K562 (cell line): ENCODE results near the gene FITM2. TPM values are rescaled to one million over a fixed set of nuclear protein-coding genes. Genes with fewer than 3 reads are reported as not detected.

Experiments
- ATAC-seq: fragments of 200-7000 bp; cut with Tn5 transposase; 3 replicates; pipeline ENCODE4 v1.9.1; 2020; ENCODE audit warnings: moderate library complexity
- BruUV-seq: library from RNA; stranded (reverse); fragments of 400-500 nt; replicated peaks from 2 replicates; lab custom pipeline; 2021; lab: Mats Ljungman, UMichigan
- CTCF ChIA-PET: fragments of 300-600 bp; formaldehyde crosslinking; extraction: SDS; loops from one replicate; lab custom pipeline; 2021; ENCODE audit warnings: low intra/inter-chr PET ratio; lab: Yijun Ruan, JAX
- POLR2A ChIA-PET: fragments of 300-600, 350-650 bp; sonication (Branson Sonifier 250); formaldehyde crosslinking; extraction: SDS; loops from one replicate; lab custom pipeline; 2021; ENCODE audit warnings: antibody characterized with exemption, inconsistent platforms; lab: Yijun Ruan, JAX
- DNase-seq, 4 experiments: peaks; one replicate each; pipeline versions ENCODE4 v3.0.0 to v3.0.0-alpha.2; 2011 to 2018; ENCODE audit warnings: low spot score in 3 of 4, mixed read lengths in 3 of 4; ENCODE audit errors: extremely low read depth in 1 of 4
- FAIRE-seq: peaks from 2 replicates; lab custom pipeline; 2011; peaks lifted over from hg19 to GRCh38; lab: Jason Lieb, UNC
- H2AFZ ChIP-seq: 2 replicates; pipeline ENCODE4 v1.6.0; 2011; ENCODE audit warnings: low read depth, low read length, control low read depth, inconsistent platforms
- H3K27ac ChIP-seq: fragments of 200-600 bp; 3 replicates; pipeline ENCODE4 v1.8.0; 2011; ENCODE audit warnings: low read depth, mild to moderate bottlenecking, control low read depth, inconsistent platforms, low read length, moderate library complexity, mixed read lengths; ENCODE audit errors: extremely low read depth
- H3K27me3 ChIP-seq, 2 experiments: fragments of 300-600 bp in 1 of 2; 2 replicates in 1 of 2; 3 replicates in 1 of 2; pipeline versions ENCODE4 v1.6.0 to v1.8.0; 2011; ENCODE audit warnings: inconsistent platforms in 2 of 2, low read length in 2 of 2, mild to moderate bottlenecking in 1 of 2, mixed read lengths in 1 of 2, moderate library complexity in 1 of 2; ENCODE audit not compliant: control insufficient read depth in 2 of 2, insufficient read depth in 2 of 2
- H3K36me3 ChIP-seq: fragments of 300-600 bp; 3 replicates; pipeline ENCODE4 v1.8.0; 2011; ENCODE audit warnings: mild to moderate bottlenecking, low read length, inconsistent platforms; ENCODE audit not compliant: control insufficient read depth, insufficient read depth
- H3K4me1 ChIP-seq, 2 experiments: fragments of 200-600 bp in 1 of 2; replicated peaks in 1 of 2; 2 replicates in 1 of 2; 3 replicates in 1 of 2; pipeline versions ENCODE4 v1.5.1 to v1.8.0; 2011; ENCODE audit warnings: inconsistent platforms in 2 of 2, low read length in 2 of 2, mild to moderate bottlenecking in 1 of 2, mixed read lengths in 1 of 2, moderate library complexity in 1 of 2; ENCODE audit not compliant: control insufficient read depth in 2 of 2, insufficient read depth in 2 of 2
- H3K4me2 ChIP-seq: 2 replicates; pipeline ENCODE4 v1.6.1; 2011; ENCODE audit warnings: low read length, control low read depth, inconsistent platforms, mixed read lengths; ENCODE audit not compliant: insufficient read depth
- H3K4me3 ChIP-seq: fragments of 200-600 bp; sonication (generic), shearing (Covaris generic); 2 replicates; pipeline ENCODE4 v1.5.1; 2016; ENCODE audit warnings: control low read depth, inconsistent platforms
- H3K79me2 ChIP-seq: fragments of 200-600 bp; 3 replicates; pipeline ENCODE4 v1.8.0; 2011; ENCODE audit warnings: low read length, inconsistent platforms; ENCODE audit not compliant: control insufficient read depth, insufficient read depth
- H3K9ac ChIP-seq, 2 experiments: 2 replicates each; pipeline versions ENCODE4 v1.6.0 to v1.6.1; 2011; ENCODE audit warnings: low read depth in 2 of 2, low read length in 2 of 2, control low read depth in 1 of 2, inconsistent platforms in 1 of 2, mild to moderate bottlenecking in 1 of 2, mixed read lengths in 1 of 2; ENCODE audit not compliant: insufficient read depth in 1 of 2
- H3K9me1 ChIP-seq: one replicate; pipeline ENCODE4 v1.6.0; 2011; ENCODE audit warnings: inconsistent platforms, mild to moderate bottlenecking, low read length, moderate library complexity; ENCODE audit not compliant: control insufficient read depth, insufficient read depth
- H3K9me3 ChIP-seq: replicated peaks from 2 replicates; pipeline ENCODE4 v1.5.1; 2011; ENCODE audit warnings: low read depth, low read length, inconsistent platforms; ENCODE audit not compliant: control insufficient read depth, insufficient read depth
- H4K20me1 ChIP-seq: replicated peaks from 2 replicates; pipeline ENCODE4 v1.6.1; 2011; ENCODE audit warnings: low read length, inconsistent platforms, mixed read lengths; ENCODE audit not compliant: control insufficient read depth, insufficient read depth
- BCL6 ChIP-seq: fragments of 250-450 bp; sonication (Bioruptor Pico); IDR thresholded peaks from 2 replicates; pipeline ENCODE4 v1.4.0; 2020
- CXXC5 ChIP-seq: fragments of 250-450 bp; sonication (Bioruptor Pico); IDR thresholded peaks from 2 replicates; pipeline ENCODE4 v1.8.0; 2022; ENCODE audit warnings: inconsistent platforms, mild to moderate bottlenecking, moderate library complexity
- DMBX1 ChIP-seq: fragments of 250-450 bp; sonication (Bioruptor Pico); IDR thresholded peaks from 2 replicates; pipeline ENCODE4 v1.8.0; 2022; ENCODE audit warnings: inconsistent platforms, mild to moderate bottlenecking, moderate library complexity, borderline replicate concordance
- NEUROD1 ChIP-seq: fragments of 150-350 bp; IDR thresholded peaks from 2 replicates; pipeline ENCODE4 v1.6.1; 2014; ENCODE audit warnings: borderline replicate concordance, low read length, low read depth; ENCODE audit not compliant: partially characterized antibody
- SMAD4 ChIP-seq: fragments of 250-450 bp; sonication (Bioruptor Pico); conservative IDR thresholded peaks from 2 replicates; pipeline ENCODE4 v1.8.0; 2021; ENCODE audit warnings: inconsistent platforms, mild to moderate bottlenecking, moderate library complexity
- ZNF586 ChIP-seq: fragments of 450-650 bp; formaldehyde crosslinking; conservative IDR thresholded peaks from 2 replicates; pipeline ENCODE4 v1.4.0; 2020; ENCODE audit warnings: mild to moderate bottlenecking, moderate library complexity
- WGBS: fragments of 100-300 bp; shearing (Covaris generic); methylation state at CpG from one replicate; pipeline ENCODE4 v1.1.6; 2016; ENCODE audit warnings: low coverage, mixed read lengths; ENCODE audit not compliant: insufficient coverage; ENCODE audit errors: missing lambda C conversion rate; 5-methylcytosine and 5-hydroxymethylcytosine counted together
- in situ Hi-C: fragments of 300-500 bp; cut with MboI; formaldehyde crosslinking; loops from 4 replicates; pipeline ENCODE4 v1.15.0; 2018; ENCODE audit warnings: inconsistent platforms, mixed read lengths
- intact Hi-C: fragments of 100-400 bp; cut with micrococcal nuclease; formaldehyde crosslinking; loops from 2 replicates; pipeline ENCODE4 v1.14.2; 2022
- polyA plus RNA-seq, 8 experiments: library from polyadenylated mRNA; depleted of rRNA in 4 of 8; stranded (reverse) in 5 of 8; unstranded in 3 of 8; fragments of >200 nt; fragmentation: Nextera tagmentation in 2 of 8; fragmentation: Illumina TruSeq in 1 of 8; extraction: Ambion mirVana in 2 of 8; extraction: Trizol in 1 of 8; gene quantifications; 2 replicates each; pipeline versions ENCODE4 v1.2.1 to v1.2.3, GENCODE V29; 2011 to 2014; ENCODE audit warnings: inconsistent platforms in 1 of 8, missing spikeins in 1 of 8
- total RNA-seq, 7 experiments: library from RNA; depleted of rRNA in 6 of 7; stranded (reverse); fragments of >200 nt in 6 of 7; fragmentation: Illumina TruSeq in 2 of 7; extraction: Trizol in 2 of 7; gene quantifications; 2 replicates each; pipeline versions ENCODE4 v1.2.1 to v1.2.3, GENCODE V29; 2011 to 2021; ENCODE audit warnings: low replicate concordance in 1 of 7
- TF ChIP-seq, protein P1 (sequence below): fragments of 250-450 bp; sonication (Bioruptor Pico); IDR thresholded peaks from 2 replicates; pipeline ENCODE4 v1.8.0; 2022; ENCODE audit warnings: inconsistent platforms, mild to moderate bottlenecking, moderate library complexity, borderline replicate concordance
- TF ChIP-seq, protein P2 (sequence below): fragments of 200-400 bp; formaldehyde crosslinking; IDR thresholded peaks from 2 replicates; pipeline ENCODE4 v1.6.1; 2017; ENCODE audit warnings: mild to moderate bottlenecking, low read depth, low read length, moderate library complexity
- TF ChIP-seq, protein P3 (sequence below): fragments of 450-650 bp; formaldehyde crosslinking; IDR thresholded peaks from 2 replicates; pipeline ENCODE4 v1.4.0; 2020; ENCODE audit warnings: mild to moderate bottlenecking, moderate library complexity

FITM2 gene
- total and polyA plus RNA-seq, 9 of the 15 experiments (the other 6 are each of a cell fraction or from before 2014, with no cell fraction given): 0.64 to 2.8 (median 1.8) TPM

DNA sequence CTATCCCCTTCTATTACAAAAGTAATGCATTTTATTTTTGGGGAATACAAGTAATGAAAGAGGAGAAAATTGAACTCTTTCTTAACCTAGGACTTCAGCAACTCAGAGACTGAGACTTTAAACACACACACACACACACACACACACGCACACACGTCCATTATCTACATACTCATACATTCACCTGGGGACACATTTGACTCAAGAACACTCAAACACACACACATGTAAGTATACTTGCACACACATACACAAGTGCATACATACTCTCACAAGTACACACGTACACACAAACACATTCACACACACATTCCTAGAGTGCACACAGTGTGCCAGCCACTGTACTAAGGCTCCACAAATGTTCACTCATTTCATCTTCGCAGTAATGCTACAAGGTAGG is 23.7 kb upstream of the FITM2 start (continued):
- TF ChIP-seq, protein P1, sequence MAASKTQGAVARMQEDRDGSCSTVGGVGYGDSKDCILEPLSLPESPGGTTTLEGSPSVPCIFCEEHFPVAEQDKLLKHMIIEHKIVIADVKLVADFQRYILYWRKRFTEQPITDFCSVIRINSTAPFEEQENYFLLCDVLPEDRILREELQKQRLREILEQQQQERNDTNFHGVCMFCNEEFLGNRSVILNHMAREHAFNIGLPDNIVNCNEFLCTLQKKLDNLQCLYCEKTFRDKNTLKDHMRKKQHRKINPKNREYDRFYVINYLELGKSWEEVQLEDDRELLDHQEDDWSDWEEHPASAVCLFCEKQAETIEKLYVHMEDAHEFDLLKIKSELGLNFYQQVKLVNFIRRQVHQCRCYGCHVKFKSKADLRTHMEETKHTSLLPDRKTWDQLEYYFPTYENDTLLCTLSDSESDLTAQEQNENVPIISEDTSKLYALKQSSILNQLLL (CRISPR knock-in tag): no peak
- no peak for TF ChIP-seq CXXC5 (CRISPR knock-in tag)

DNA sequence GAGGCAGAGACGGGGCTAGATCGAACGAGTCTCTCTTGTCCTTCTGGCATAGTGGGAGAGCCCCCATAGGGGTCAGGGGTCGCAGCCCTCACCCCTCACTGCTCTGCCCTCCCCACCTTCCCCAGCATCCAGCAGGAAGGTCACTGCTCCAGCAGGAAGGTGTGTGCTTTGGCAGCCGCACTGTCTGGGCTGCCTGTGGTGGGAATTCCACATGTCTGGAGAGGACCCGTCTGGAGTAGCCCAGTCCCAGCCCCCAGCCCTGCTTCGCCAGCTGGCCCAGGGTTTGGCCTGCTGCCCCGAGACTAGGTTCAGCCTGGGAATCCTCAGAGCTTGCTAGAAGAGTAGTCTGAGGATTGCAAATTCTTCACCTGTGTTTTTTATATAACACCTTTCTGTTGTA is 23.3 kb upstream of the FITM2 start:
- no peaks in the 10 kb centered on the region for H3K4me1 ChIP-seq
- no peak overlapping the region for H3K27ac ChIP-seq
- H3K9ac ChIP-seq: no peak overlapping the region
- no peak for ATAC-seq
- ChIA-PET POLR2A (no interaction called here), CTCF (no interaction called here)
- in situ Hi-C loops (no loop called here), intact Hi-C loops (no loop called here)
- no peak overlapping the region for H2AFZ ChIP-seq
- no peak for TF ChIP-seq ZNF586 (CRISPR knock-in tag)
- TF ChIP-seq BCL6 (CRISPR knock-in tag): no peak
- TF ChIP-seq NEUROD1: no peak
- TF ChIP-seq DMBX1: no peak
- TF ChIP-seq, protein P2, sequence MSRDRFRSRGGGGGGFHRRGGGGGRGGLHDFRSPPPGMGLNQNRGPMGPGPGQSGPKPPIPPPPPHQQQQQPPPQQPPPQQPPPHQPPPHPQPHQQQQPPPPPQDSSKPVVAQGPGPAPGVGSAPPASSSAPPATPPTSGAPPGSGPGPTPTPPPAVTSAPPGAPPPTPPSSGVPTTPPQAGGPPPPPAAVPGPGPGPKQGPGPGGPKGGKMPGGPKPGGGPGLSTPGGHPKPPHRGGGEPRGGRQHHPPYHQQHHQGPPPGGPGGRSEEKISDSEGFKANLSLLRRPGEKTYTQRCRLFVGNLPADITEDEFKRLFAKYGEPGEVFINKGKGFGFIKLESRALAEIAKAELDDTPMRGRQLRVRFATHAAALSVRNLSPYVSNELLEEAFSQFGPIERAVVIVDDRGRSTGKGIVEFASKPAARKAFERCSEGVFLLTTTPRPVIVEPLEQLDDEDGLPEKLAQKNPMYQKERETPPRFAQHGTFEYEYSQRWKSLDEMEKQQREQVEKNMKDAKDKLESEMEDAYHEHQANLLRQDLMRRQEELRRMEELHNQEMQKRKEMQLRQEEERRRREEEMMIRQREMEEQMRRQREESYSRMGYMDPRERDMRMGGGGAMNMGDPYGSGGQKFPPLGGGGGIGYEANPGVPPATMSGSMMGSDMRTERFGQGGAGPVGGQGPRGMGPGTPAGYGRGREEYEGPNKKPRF: no peak
- TF ChIP-seq SMAD4 (CRISPR knock-in tag): no peak
- TF ChIP-seq, protein P3, sequence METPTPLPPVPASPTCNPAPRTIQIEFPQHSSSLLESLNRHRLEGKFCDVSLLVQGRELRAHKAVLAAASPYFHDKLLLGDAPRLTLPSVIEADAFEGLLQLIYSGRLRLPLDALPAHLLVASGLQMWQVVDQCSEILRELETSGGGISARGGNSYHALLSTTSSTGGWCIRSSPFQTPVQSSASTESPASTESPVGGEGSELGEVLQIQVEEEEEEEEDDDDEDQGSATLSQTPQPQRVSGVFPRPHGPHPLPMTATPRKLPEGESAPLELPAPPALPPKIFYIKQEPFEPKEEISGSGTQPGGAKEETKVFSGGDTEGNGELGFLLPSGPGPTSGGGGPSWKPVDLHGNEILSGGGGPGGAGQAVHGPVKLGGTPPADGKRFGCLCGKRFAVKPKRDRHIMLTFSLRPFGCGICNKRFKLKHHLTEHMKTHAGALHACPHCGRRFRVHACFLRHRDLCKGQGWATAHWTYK (CRISPR knock-in tag): no peak
- H3K36me3 ChIP-seq: no peaks in the 10 kb centered on the region
- no TSS peak for BruUV-seq
- H3K9me1 ChIP-seq: no peaks in the 10 kb centered on the region
- no peaks in the 10 kb centered on the region for H3K79me2 ChIP-seq
- no peak for FAIRE-seq
- no peak overlapping the region for H3K4me2 ChIP-seq
- no peak overlapping the region for H3K4me3 ChIP-seq
- DNase-seq: peak in 1 of 4 experiments; percentile 1
- WGBS: 1% methylated on average over 8 of the region's 8 CpGs
- no peaks in the 10 kb centered on the region for H4K20me1 ChIP-seq
- peaks cover 26 to 65% of the 10 kb centered on the region in 2 experiments for H3K27me3 ChIP-seq
- H3K9me3 ChIP-seq: no peaks in the 10 kb centered on the region
